IMR-90 (cell line): Measurements from ENCODE around the gene ELAVL1. TPM values are rescaled to one million over a fixed set of nuclear protein-coding genes. Genes with fewer than 3 reads are reported as not detected.

ENCODE experiments used
- ATAC-seq: fragments of 200-7000 bp; cut with Tn5 transposase; 2 replicates; pipeline ENCODE4 v1.9.1; 2020; ENCODE audit warnings: low read depth, mild to moderate bottlenecking, moderate library complexity
- BruUV-seq: library from RNA; stranded (reverse); fragments of 400-500 nt; replicated peaks from 2 replicates; lab custom pipeline; 2021; lab: Mats Ljungman, UMichigan
- CTCF ChIA-PET: fragments of 300-600 bp; formaldehyde crosslinking; extraction: SDS; loops from one replicate; lab custom pipeline; 2021; ENCODE audit warnings: antibody characterized with exemption; lab: Yijun Ruan, JAX
- POLR2A ChIA-PET: fragments of 300-600 bp; sonication (Branson Sonifier 250); formaldehyde crosslinking; loops from one replicate; lab custom pipeline; 2022; ENCODE audit warnings: antibody characterized with exemption; ENCODE audit not compliant: unreplicated experiment; lab: Charles Lee
- DNase-seq: peaks from one replicate; pipeline ENCODE4 v3.0.0; 2013
- H2AFZ ChIP-seq: replicated peaks from 2 replicates; pipeline ENCODE3; 2013; ENCODE audit warnings: low read length, mild to moderate bottlenecking; ENCODE audit not compliant: poor library complexity
- H2AK5ac ChIP-seq: 2 replicates; pipeline ENCODE4 v1.6.1; 2013; ENCODE audit warnings: low read depth, low read length, inconsistent platforms
- H2AK9ac ChIP-seq: replicated peaks from 2 replicates; pipeline ENCODE3; 2013; ENCODE audit warnings: mild to moderate bottlenecking, low read depth, low read length, moderate library complexity; ENCODE audit not compliant: poor library complexity
- H2BK120ac ChIP-seq: 2 replicates; pipeline ENCODE4 v1.6.1; 2013; ENCODE audit warnings: low read depth, low read length, inconsistent platforms
- H2BK15ac ChIP-seq: 3 replicates; pipeline ENCODE4 v1.6.1; 2013; ENCODE audit warnings: low read depth, low read length, inconsistent platforms
- H2BK20ac ChIP-seq: 2 replicates; pipeline ENCODE4 v1.6.1; 2013; ENCODE audit warnings: low read depth, mild to moderate bottlenecking, inconsistent platforms, low read length, moderate library complexity
- H2BK5ac ChIP-seq: 2 replicates; pipeline ENCODE4 v1.6.1; 2013; ENCODE audit warnings: mild to moderate bottlenecking, low read depth, low read length, inconsistent platforms; ENCODE audit not compliant: poor library complexity, severe bottlenecking
- H3K14ac ChIP-seq: replicated peaks from 2 replicates; pipeline ENCODE4 v1.6.1; 2013; ENCODE audit warnings: low read depth, low read length, inconsistent platforms
- H3K18ac ChIP-seq: 2 replicates; pipeline ENCODE4 v1.6.1; 2013; ENCODE audit warnings: low read depth, low read length, control low read depth
- H3K23ac ChIP-seq: 2 replicates; pipeline ENCODE4 v1.6.1; 2013; ENCODE audit warnings: low read depth, low read length, inconsistent platforms
- H3K27ac ChIP-seq: 2 replicates; pipeline ENCODE4 v1.5.1; 2013; ENCODE audit warnings: mild to moderate bottlenecking, control low read depth, low read length; ENCODE audit not compliant: insufficient read depth
- H3K27me3 ChIP-seq: 2 replicates; pipeline ENCODE4 v1.6.1; 2013; ENCODE audit warnings: low read length; ENCODE audit not compliant: control insufficient read depth, insufficient read depth
- H3K36me3 ChIP-seq: 2 replicates; pipeline ENCODE4 v1.6.1; 2013; ENCODE audit warnings: low read length, mixed read lengths; ENCODE audit not compliant: control insufficient read depth, insufficient read depth
- H3K4ac ChIP-seq: 2 replicates; pipeline ENCODE4 v1.6.1; 2013; ENCODE audit warnings: low read depth, low read length, inconsistent platforms
- H3K4me1 ChIP-seq: 2 replicates; pipeline ENCODE4 v1.6.1; 2013; ENCODE audit warnings: low read length, mixed read lengths; ENCODE audit not compliant: control insufficient read depth, insufficient read depth
- H3K4me2 ChIP-seq: 2 replicates; pipeline ENCODE4 v1.6.1; 2013; ENCODE audit warnings: low read depth, mild to moderate bottlenecking, control low read depth, low read length, moderate library complexity
- H3K4me3 ChIP-seq: 2 replicates; pipeline ENCODE4 v1.5.1; 2013; ENCODE audit warnings: low read depth, mild to moderate bottlenecking, control low read depth, low read length, moderate library complexity; ENCODE audit not compliant: insufficient read depth
- H3K56ac ChIP-seq: 2 replicates; pipeline ENCODE4 v1.6.1; 2013; ENCODE audit warnings: low read length, inconsistent platforms; ENCODE audit not compliant: insufficient read depth; ENCODE audit errors: extremely low read depth
- H3K79me1 ChIP-seq, 2 experiments: 2 replicates each; pipeline ENCODE4 v1.6.1; 2013; ENCODE audit warnings: low read length in 2 of 2, inconsistent platforms in 1 of 2, low read depth in 1 of 2
- H3K9ac ChIP-seq: 2 replicates; pipeline ENCODE4 v1.6.1; 2013; ENCODE audit warnings: low read depth, low read length, control low read depth
- H3K9me1 ChIP-seq: 2 replicates; pipeline ENCODE4 v1.6.1; 2013; ENCODE audit warnings: low read length, inconsistent platforms; ENCODE audit not compliant: insufficient read depth
- H3K9me3 ChIP-seq: 2 replicates; pipeline ENCODE4 v1.6.1; 2013; ENCODE audit warnings: low read length; ENCODE audit not compliant: control insufficient read depth, insufficient read depth
- H4K20me1 ChIP-seq: 2 replicates; pipeline ENCODE4 v1.6.1; 2013; ENCODE audit warnings: low read length, inconsistent platforms; ENCODE audit not compliant: insufficient read depth
- H4K5ac ChIP-seq: 2 replicates; pipeline ENCODE4 v1.6.1; 2013; ENCODE audit warnings: mild to moderate bottlenecking, low read depth, low read length, control low read depth
- H4K8ac ChIP-seq, 2 experiments: 2 replicates each; pipeline ENCODE4 v1.6.1; 2013; ENCODE audit warnings: low read depth in 2 of 2, low read length in 2 of 2, control low read depth in 1 of 2, inconsistent platforms in 1 of 2
- H4K91ac ChIP-seq: 2 replicates; pipeline ENCODE4 v1.6.1; 2013; ENCODE audit warnings: low read depth, low read length, inconsistent platforms; ENCODE audit not compliant: insufficient read depth
- MAZ ChIP-seq: IDR thresholded peaks from 2 replicates; pipeline ENCODE4 v1.6.1; 2012; ENCODE audit warnings: low read depth, mild to moderate bottlenecking, low read length, improper control_type of control experiment, moderate library complexity, borderline replicate concordance
- NFE2L2 ChIP-seq: fragments of 150-350 bp; IDR thresholded peaks from 2 replicates; pipeline ENCODE4 v1.6.1; 2016; ENCODE audit warnings: low read depth, mild to moderate bottlenecking, low read length
- POLR2A ChIP-seq: IDR thresholded peaks from 2 replicates; pipeline ENCODE4 v1.6.1; 2012; ENCODE audit warnings: mild to moderate bottlenecking, low read depth, low read length
- RAD21 ChIP-seq: IDR thresholded peaks from 2 replicates; pipeline ENCODE4 v1.6.1; 2012; ENCODE audit warnings: low read length, improper control_type of control experiment
- RCOR1 ChIP-seq: IDR thresholded peaks from 2 replicates; pipeline ENCODE4 v1.6.1; 2012; ENCODE audit warnings: mild to moderate bottlenecking, low read length, improper control_type of control experiment; ENCODE audit not compliant: insufficient replicate concordance
- SMC3 ChIP-seq: fragments of 150-350 bp; IDR thresholded peaks from 2 replicates; pipeline ENCODE4 v1.6.1; 2016; ENCODE audit warnings: low read depth, mild to moderate bottlenecking, antibody characterized with exemption, low read length, moderate library complexity
- WGBS, 2 experiments: methylation state at CpG; one replicate each; pipeline versions ENCODE4 v1.1.5 to v1.1.7; 2013; ENCODE audit warnings: missing lambda C conversion rate in 2 of 2; ENCODE audit not compliant: insufficient read length in 1 of 2; ENCODE audit errors: extremely low coverage in 2 of 2; 5-methylcytosine and 5-hydroxymethylcytosine counted together
- dilution Hi-C: fragments of 300-500 bp; cut with HindIII; formaldehyde crosslinking; loops from one replicate; pipeline ENCODE4 v1.14.3; 2018; ENCODE audit warnings: low sequenced_read_pairs; ENCODE audit not compliant: unreplicated experiment
- in situ Hi-C: fragments of 300-500 bp; cut with MboI; formaldehyde crosslinking; loops from 3 replicates; pipeline ENCODE4 v1.14.3; 2019; ENCODE audit warnings: low sequenced_read_pairs, inconsistent platforms, mixed read lengths
- intact Hi-C: fragments of 100-400 bp; cut with micrococcal nuclease; formaldehyde crosslinking; loops from 2 replicates; pipeline ENCODE4 v1.10.0; 2022
- polyA plus RNA-seq, 3 experiments: library from polyadenylated mRNA; depleted of rRNA; stranded (reverse); fragments of >200 nt; gene quantifications; 2 replicates each; pipeline ENCODE4 v1.2.3, GENCODE V29; 2012; ENCODE audit warnings: low replicate concordance in 1 of 3
- total RNA-seq: library from RNA; depleted of rRNA; stranded (reverse); fragments of >200 nt; gene quantifications from 2 replicates; pipeline ENCODE4 v1.2.3, GENCODE V29; 2012
- TF ChIP-seq, protein P1 (sequence below): fragments of 150-350 bp; IDR thresholded peaks from 2 replicates; pipeline ENCODE4 v1.6.1; 2016; ENCODE audit warnings: low read depth, mild to moderate bottlenecking, low read length, moderate library complexity, borderline replicate concordance
- TF ChIP-seq, protein P2 (sequence below): conservative IDR thresholded peaks from 2 replicates; pipeline ENCODE4 v1.5.1; 2012; ENCODE audit warnings: mild to moderate bottlenecking, low read depth, low read length, improper control_type of control experiment

Gene ELAVL1
- total and polyA plus RNA-seq, 2 of the 4 experiments (the other 2 are of a cell fraction), result 55.6 to 59.0 TPM

GRCh38 chr19:7981199-7981598, 24.2 kb downstream of the ELAVL1 start:
- H2BK5ac ChIP-seq, result no peak overlapping the region
- CTCF ChIA-PET, result no interaction called here
- no peak overlapping the region for H3K9ac ChIP-seq
- H3K9me1 ChIP-seq, result peaks cover 11% of the 10 kb centered on the region
- H3K27ac ChIP-seq, result no peak overlapping the region
- no peak overlapping the region for H4K91ac ChIP-seq
- no peak overlapping the region for H3K4me2 ChIP-seq
- H3K9me3 ChIP-seq, result no peaks in the 10 kb centered on the region
- POLR2A ChIA-PET, result no interaction called here
- no peak overlapping the region for H3K4me3 ChIP-seq
- peaks cover 73% of the 10 kb centered on the region for H3K36me3 ChIP-seq
- H3K4me1 ChIP-seq, result no peaks in the 10 kb centered on the region; the same call in 1 of the 2 replicates
- DNase-seq (no peak), ATAC-seq (no peak)
- dilution Hi-C loops (no loop called here), intact Hi-C loops (no loop called here), in situ Hi-C loops (no loop called here)
- no peak overlapping the region for H4K5ac ChIP-seq
- no TSS peak for BruUV-seq
- no peak overlapping the region for H2BK15ac ChIP-seq
- TF ChIP-seq RCOR1 (no peak), MAZ (no peak), RAD21 (no peak), POLR2A (no peak), NFE2L2 (no peak), SMC3 (no peak)
- TF ChIP-seq, protein P1, sequence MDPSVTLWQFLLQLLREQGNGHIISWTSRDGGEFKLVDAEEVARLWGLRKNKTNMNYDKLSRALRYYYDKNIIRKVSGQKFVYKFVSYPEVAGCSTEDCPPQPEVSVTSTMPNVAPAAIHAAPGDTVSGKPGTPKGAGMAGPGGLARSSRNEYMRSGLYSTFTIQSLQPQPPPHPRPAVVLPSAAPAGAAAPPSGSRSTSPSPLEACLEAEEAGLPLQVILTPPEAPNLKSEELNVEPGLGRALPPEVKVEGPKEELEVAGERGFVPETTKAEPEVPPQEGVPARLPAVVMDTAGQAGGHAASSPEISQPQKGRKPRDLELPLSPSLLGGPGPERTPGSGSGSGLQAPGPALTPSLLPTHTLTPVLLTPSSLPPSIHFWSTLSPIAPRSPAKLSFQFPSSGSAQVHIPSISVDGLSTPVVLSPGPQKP, result no peak
- TF ChIP-seq, protein P2, sequence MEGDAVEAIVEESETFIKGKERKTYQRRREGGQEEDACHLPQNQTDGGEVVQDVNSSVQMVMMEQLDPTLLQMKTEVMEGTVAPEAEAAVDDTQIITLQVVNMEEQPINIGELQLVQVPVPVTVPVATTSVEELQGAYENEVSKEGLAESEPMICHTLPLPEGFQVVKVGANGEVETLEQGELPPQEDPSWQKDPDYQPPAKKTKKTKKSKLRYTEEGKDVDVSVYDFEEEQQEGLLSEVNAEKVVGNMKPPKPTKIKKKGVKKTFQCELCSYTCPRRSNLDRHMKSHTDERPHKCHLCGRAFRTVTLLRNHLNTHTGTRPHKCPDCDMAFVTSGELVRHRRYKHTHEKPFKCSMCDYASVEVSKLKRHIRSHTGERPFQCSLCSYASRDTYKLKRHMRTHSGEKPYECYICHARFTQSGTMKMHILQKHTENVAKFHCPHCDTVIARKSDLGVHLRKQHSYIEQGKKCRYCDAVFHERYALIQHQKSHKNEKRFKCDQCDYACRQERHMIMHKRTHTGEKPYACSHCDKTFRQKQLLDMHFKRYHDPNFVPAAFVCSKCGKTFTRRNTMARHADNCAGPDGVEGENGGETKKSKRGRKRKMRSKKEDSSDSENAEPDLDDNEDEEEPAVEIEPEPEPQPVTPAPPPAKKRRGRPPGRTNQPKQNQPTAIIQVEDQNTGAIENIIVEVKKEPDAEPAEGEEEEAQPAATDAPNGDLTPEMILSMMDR, result no peak
- H3K14ac ChIP-seq, result no peak overlapping the region
- H2AK9ac ChIP-seq, result no peak overlapping the region
- no peak overlapping the region for H3K23ac ChIP-seq
- H4K8ac ChIP-seq, result no peak overlapping the region
- peaks cover 93% of the 10 kb centered on the region for H4K20me1 ChIP-seq
- H3K18ac ChIP-seq, result no peak overlapping the region
- no peak overlapping the region for H3K56ac ChIP-seq
- no peak overlapping the region for H2BK120ac ChIP-seq
- H3K4ac ChIP-seq, result no peak overlapping the region
- peaks cover 38 to 69% of the 10 kb centered on the region in 2 experiments for H3K79me1 ChIP-seq
- no peak overlapping the region for H2AFZ ChIP-seq
- H2BK20ac ChIP-seq, result no peak overlapping the region
- 100% methylated on average over 3 of the region's 7 CpGs; no CpG with 5 or more reads in 1 of the 2 experiments for WGBS, 2 experiments
- H2AK5ac ChIP-seq, result no peak overlapping the region
- no peaks in the 10 kb centered on the region for H3K27me3 ChIP-seq
